Mesenchymal stem cell (in vitro differentiated cells and primary cell): ENCODE measurements around the gene ZFP92.
A peak's percentile ranks its signal among the peaks of the same experiment; 100 is the strongest.

ENCODE experiments used
- DNase-seq: peaks from one replicate; pipeline ENCODE4 v3.0.0-alpha.2; 2013
- H2AFZ ChIP-seq: one replicate; pipeline ENCODE4 v1.6.1; 2013; ENCODE audit warnings: low read depth, mild to moderate bottlenecking, control low read depth, inconsistent platforms, low read length, moderate library complexity
- H2AK5ac ChIP-seq: 2 replicates; pipeline ENCODE4 v1.6.1; 2013; ENCODE audit warnings: low read length, moderate library complexity, mild to moderate bottlenecking, inconsistent platforms; ENCODE audit not compliant: severe bottlenecking
- H2BK120ac ChIP-seq: one replicate; pipeline ENCODE4 v1.6.1; 2013; ENCODE audit warnings: low read depth, mild to moderate bottlenecking, inconsistent platforms, low read length, moderate library complexity
- H2BK12ac ChIP-seq, 2 experiments: one replicate each; pipeline ENCODE4 v1.6.1; 2013; ENCODE audit warnings: inconsistent platforms in 2 of 2, low read length in 2 of 2, mild to moderate bottlenecking in 2 of 2, moderate library complexity in 2 of 2, control low read depth in 1 of 2
- H2BK15ac ChIP-seq: one replicate; pipeline ENCODE4 v1.6.1; 2013; ENCODE audit warnings: mild to moderate bottlenecking, low read depth, inconsistent platforms; ENCODE audit not compliant: poor library complexity, severe bottlenecking
- H2BK5ac ChIP-seq: 2 replicates; pipeline ENCODE4 v1.6.1; 2013; ENCODE audit warnings: low read depth, mild to moderate bottlenecking, low read length, control low read depth, inconsistent platforms; ENCODE audit not compliant: poor library complexity, severe bottlenecking
- H3K14ac ChIP-seq, 2 experiments: one replicate each; pipeline ENCODE4 v1.6.1; 2013; ENCODE audit warnings: inconsistent platforms in 2 of 2, low read length in 2 of 2, control low read depth in 1 of 2, mild to moderate bottlenecking in 1 of 2, moderate library complexity in 1 of 2
- H3K18ac ChIP-seq, 2 experiments: one replicate each; pipeline ENCODE4 v1.6.1; 2013; ENCODE audit warnings: inconsistent platforms in 2 of 2, low read length in 2 of 2, control low read depth in 1 of 2, low read depth in 1 of 2, mild to moderate bottlenecking in 1 of 2
- H3K23ac ChIP-seq, 2 experiments: one replicate each; pipeline ENCODE4 v1.6.1; 2013; ENCODE audit warnings: inconsistent platforms in 2 of 2, low read length in 2 of 2, mild to moderate bottlenecking in 2 of 2, moderate library complexity in 2 of 2, control low read depth in 1 of 2
- H3K27ac ChIP-seq: 2 replicates; pipeline ENCODE4 v1.5.1; 2013; ENCODE audit warnings: mild to moderate bottlenecking, moderate library complexity, low read length, control low read depth, inconsistent platforms; ENCODE audit not compliant: poor library complexity, severe bottlenecking
- H3K27me3 ChIP-seq, 2 experiments: 2 replicates each; pipeline versions ENCODE4 v1.6.1 to v1.7.0; 2013; ENCODE audit warnings: low read length in 2 of 2, mild to moderate bottlenecking in 2 of 2, moderate library complexity in 2 of 2, control low read depth in 1 of 2, inconsistent platforms in 1 of 2; ENCODE audit not compliant: control insufficient read depth in 1 of 2, insufficient read depth in 1 of 2
- H3K36me3 ChIP-seq, 2 experiments: 2 replicates each; pipeline versions ENCODE4 v1.6.1 to v1.7.0; 2013; ENCODE audit warnings: low read length in 2 of 2, control low read depth in 1 of 2, inconsistent platforms in 1 of 2, low read depth in 1 of 2, mild to moderate bottlenecking in 1 of 2; ENCODE audit not compliant: insufficient read depth in 2 of 2, control insufficient read depth in 1 of 2
- H3K4ac ChIP-seq, 2 experiments: one replicate each; pipeline ENCODE4 v1.6.1; 2013; ENCODE audit warnings: inconsistent platforms in 2 of 2, low read length in 2 of 2, mild to moderate bottlenecking in 2 of 2, moderate library complexity in 2 of 2, control low read depth in 1 of 2, low read depth in 1 of 2
- H3K4me1 ChIP-seq: 2 replicates; pipeline ENCODE4 v1.6.1; 2013; ENCODE audit warnings: low read depth, low read length, control low read depth; ENCODE audit not compliant: control insufficient read depth, insufficient read depth
- H3K4me2 ChIP-seq: 2 replicates; pipeline ENCODE4 v1.6.1; 2013; ENCODE audit warnings: low read length, mild to moderate bottlenecking, inconsistent platforms; ENCODE audit not compliant: poor library complexity, severe bottlenecking
- H3K4me3 ChIP-seq, 2 experiments: 2 replicates each; pipeline versions ENCODE4 v1.5.1 to v1.7.0; 2013; ENCODE audit warnings: low read length in 2 of 2, mild to moderate bottlenecking in 2 of 2, control low read depth in 1 of 2, low read depth in 1 of 2; ENCODE audit not compliant: insufficient read depth in 1 of 2
- H3K79me1 ChIP-seq: replicated peaks from 2 replicates; pipeline ENCODE4 v1.6.1; 2013; ENCODE audit warnings: mild to moderate bottlenecking, control low read depth, low read length, inconsistent platforms; ENCODE audit not compliant: poor library complexity, severe bottlenecking
- H3K9ac ChIP-seq: 2 replicates; pipeline ENCODE4 v1.7.0; 2013; ENCODE audit warnings: mild to moderate bottlenecking, low read length, moderate library complexity
- H3K9me3 ChIP-seq: 2 replicates; pipeline ENCODE4 v1.7.0; 2013; ENCODE audit warnings: mild to moderate bottlenecking, low read length; ENCODE audit not compliant: control insufficient read depth
- H4K8ac ChIP-seq: one replicate; pipeline ENCODE4 v1.6.1; 2013; ENCODE audit warnings: inconsistent platforms, mild to moderate bottlenecking, low read length, moderate library complexity
- H4K91ac ChIP-seq: one replicate; pipeline ENCODE4 v1.6.1; 2013; ENCODE audit warnings: mild to moderate bottlenecking, low read length, inconsistent platforms
- WGBS: methylation state at CpG from one replicate; pipeline ENCODE4 v1.1.7; 2013; ENCODE audit warnings: mixed read lengths; 5-methylcytosine and 5-hydroxymethylcytosine counted together

Gene ZFP92

DNA sequence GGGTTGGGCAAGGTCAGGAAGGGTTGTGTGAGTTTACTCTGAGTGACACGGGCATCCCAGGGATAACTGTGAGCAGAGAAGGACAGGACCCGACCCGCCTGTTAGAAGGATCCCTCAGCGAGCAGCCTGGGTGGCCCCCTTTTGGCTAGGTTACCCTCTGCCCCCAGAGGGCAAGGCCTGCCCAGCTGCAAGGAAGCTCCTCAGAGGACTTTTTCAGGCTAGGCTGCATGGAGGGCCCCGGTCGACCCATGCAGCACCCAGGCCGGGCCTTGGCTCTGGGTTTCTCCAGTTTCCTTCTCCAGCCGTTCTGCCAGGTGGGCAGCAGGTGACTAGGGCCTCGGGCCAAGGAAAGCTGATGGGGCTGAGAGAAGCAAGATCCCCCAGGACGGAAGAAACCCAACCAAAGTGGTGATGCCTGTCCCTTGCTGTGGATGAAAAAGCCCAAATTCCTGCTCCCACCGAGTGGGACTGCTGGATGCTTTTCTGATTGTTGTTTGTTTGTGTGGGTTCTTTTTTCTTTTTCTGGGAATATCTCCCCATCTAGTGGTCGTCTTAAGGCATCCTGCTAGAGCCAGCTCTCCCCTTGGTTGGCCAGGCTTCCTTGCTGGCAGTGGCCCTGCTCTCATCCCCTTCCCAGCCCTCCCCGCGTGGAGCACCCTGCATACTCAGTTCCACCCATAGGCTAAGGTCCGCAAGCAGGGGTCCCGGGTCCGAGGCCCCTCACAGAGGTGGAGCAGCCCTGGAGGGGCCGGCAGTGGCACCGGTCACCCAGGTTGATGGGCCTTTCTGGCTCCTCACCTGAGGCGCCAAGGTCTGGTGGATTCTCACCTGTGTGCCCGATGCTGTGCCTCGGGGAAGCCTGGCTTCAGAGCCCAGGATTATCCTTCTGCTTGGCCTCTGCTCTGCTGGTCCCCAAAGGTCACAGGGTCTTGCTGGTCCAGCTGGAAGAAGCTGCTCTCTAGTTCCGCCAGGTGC, 1.8 kb downstream of the ZFP92 start:
- WGBS, result 89% methylated on average over 21 of the region's 23 CpGs
- DNase-seq, result peak; percentile 11
- Histone ChIP-seq H3K9ac (no peak overlapping the region), H3K18ac (no peak overlapping the region), H2BK5ac (no peak overlapping the region), H2BK12ac (no peak overlapping the region), H4K8ac (no peak overlapping the region), H2BK15ac (no peak overlapping the region), H3K27ac (no peak overlapping the region), H3K4me1 (no peaks in the 10 kb centered on the region), H3K9me3 (no peaks in the 10 kb centered on the region), H4K91ac (no peak overlapping the region), H2AK5ac (no peak overlapping the region), H3K14ac (no peak overlapping the region), H3K79me1 (no peaks in the 10 kb centered on the region), H3K4me3 (no peak overlapping the region), H2BK120ac (no peak overlapping the region), H3K4me2 (no peak overlapping the region), H2AFZ (no peak overlapping the region), H3K23ac (no peak overlapping the region), H3K4ac (no peak overlapping the region), H3K27me3 (peaks cover 25 to 68% of the 10 kb centered on the region in 2 experiments), H3K36me3 (no peaks in the 10 kb centered on the region)

DNA sequence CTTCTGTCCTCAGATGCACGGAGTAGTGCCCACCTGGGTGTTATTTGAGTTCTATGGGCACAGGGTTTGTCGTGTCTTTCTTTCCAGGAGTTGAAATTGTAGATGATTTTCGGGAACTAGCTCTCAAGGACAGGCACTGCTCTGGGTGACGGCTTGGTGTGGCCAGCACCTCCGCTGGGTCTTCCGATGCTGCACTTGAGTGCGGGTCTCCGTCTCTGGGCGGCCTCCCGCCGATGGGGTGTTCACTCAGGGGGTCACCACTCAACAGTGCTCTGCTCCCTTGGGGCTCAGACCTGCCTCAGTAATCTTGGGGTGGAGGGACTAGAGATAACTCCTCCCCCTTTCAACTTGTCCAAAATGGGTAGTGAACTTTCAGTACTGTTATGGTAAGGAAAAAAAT, 2.5 kb downstream of the ZFP92 start:
- H3K4ac ChIP-seq, result no peak overlapping the region
- H2BK12ac ChIP-seq, result no peak overlapping the region
- H3K4me1 ChIP-seq, result peaks cover 2% of the 10 kb centered on the region
- DNase-seq, result no peak
- H3K9me3 ChIP-seq, result no peaks in the 10 kb centered on the region
- no peak overlapping the region for H2BK15ac ChIP-seq
- no peak overlapping the region for H3K4me3 ChIP-seq
- H3K79me1 ChIP-seq, result no peaks in the 10 kb centered on the region
- no peak overlapping the region for H2BK5ac ChIP-seq
- H3K14ac ChIP-seq, result no peak overlapping the region
- H3K27ac ChIP-seq, result no peak overlapping the region
- no peak overlapping the region for H3K18ac ChIP-seq
- H3K23ac ChIP-seq, result no peak overlapping the region
- H2AK5ac ChIP-seq, result no peak overlapping the region
- no peak overlapping the region for H2AFZ ChIP-seq
- H3K36me3 ChIP-seq, result no peaks in the 10 kb centered on the region
- no peak overlapping the region for H3K4me2 ChIP-seq
- no peak overlapping the region for H2BK120ac ChIP-seq
- peaks cover 31 to 74% of the 10 kb centered on the region in 2 experiments for H3K27me3 ChIP-seq
- 85% methylated on average over 3 of the region's 11 CpGs for WGBS
- no peak overlapping the region for H4K91ac ChIP-seq
- H3K9ac ChIP-seq, result no peak overlapping the region
- no peak overlapping the region for H4K8ac ChIP-seq

DNA sequence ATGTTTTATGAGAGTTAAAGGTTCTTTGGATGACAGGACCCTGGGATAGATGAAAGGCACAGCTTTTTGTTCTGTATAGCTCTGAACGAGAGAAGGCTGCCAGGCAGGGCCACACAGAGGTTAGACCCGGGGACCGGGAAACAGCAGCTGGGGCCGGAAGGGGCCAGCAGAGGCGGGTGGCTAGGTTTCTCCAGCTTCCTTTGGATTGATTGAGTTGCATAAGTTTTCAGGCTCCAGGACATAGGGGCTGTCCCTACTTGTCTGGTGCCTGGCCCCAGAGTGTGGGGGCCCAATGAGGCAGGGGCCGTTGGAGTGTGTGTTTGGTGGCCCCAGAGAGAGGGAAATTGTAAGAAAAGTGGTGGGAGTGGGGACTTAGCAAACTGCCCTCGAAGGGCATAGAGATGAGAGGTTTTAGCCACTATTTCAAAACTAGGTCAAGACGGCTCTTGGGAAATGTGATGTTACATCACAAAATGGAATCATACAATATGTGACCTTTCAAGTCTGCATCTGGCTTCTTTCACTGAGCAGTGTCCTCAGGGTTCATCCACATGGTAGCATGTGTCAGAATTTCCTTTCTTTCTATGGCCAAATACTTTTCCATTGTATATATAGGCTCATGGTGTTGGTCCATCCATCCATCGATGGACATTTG, 3.7 kb downstream of the ZFP92 start:
- H3K4ac ChIP-seq, result no peak overlapping the region
- no peak overlapping the region for H3K4me3 ChIP-seq
- H2BK120ac ChIP-seq, result no peak overlapping the region
- H3K27me3 ChIP-seq, result peaks cover 31 to 87% of the 10 kb centered on the region in 2 experiments
- H3K14ac ChIP-seq, result no peak overlapping the region
- no peak overlapping the region for H2AK5ac ChIP-seq
- peaks cover 2% of the 10 kb centered on the region for H3K4me1 ChIP-seq
- no peaks in the 10 kb centered on the region for H3K36me3 ChIP-seq
- H3K79me1 ChIP-seq, result no peaks in the 10 kb centered on the region
- H2AFZ ChIP-seq, result no peak overlapping the region
- H2BK5ac ChIP-seq, result no peak overlapping the region
- no peak overlapping the region for H3K27ac ChIP-seq
- WGBS, result 82% methylated on average over 7 of the region's 9 CpGs
- H3K9ac ChIP-seq, result no peak overlapping the region
- no peaks in the 10 kb centered on the region for H3K9me3 ChIP-seq
- no peak overlapping the region for H3K18ac ChIP-seq
- no peak overlapping the region for H3K23ac ChIP-seq
- H3K4me2 ChIP-seq, result no peak overlapping the region
- no peak overlapping the region for H4K8ac ChIP-seq
- H4K91ac ChIP-seq, result no peak overlapping the region
- H2BK12ac ChIP-seq, result no peak overlapping the region
- no peak overlapping the region for H2BK15ac ChIP-seq
- peak; percentile 46 for DNase-seq

DNA sequence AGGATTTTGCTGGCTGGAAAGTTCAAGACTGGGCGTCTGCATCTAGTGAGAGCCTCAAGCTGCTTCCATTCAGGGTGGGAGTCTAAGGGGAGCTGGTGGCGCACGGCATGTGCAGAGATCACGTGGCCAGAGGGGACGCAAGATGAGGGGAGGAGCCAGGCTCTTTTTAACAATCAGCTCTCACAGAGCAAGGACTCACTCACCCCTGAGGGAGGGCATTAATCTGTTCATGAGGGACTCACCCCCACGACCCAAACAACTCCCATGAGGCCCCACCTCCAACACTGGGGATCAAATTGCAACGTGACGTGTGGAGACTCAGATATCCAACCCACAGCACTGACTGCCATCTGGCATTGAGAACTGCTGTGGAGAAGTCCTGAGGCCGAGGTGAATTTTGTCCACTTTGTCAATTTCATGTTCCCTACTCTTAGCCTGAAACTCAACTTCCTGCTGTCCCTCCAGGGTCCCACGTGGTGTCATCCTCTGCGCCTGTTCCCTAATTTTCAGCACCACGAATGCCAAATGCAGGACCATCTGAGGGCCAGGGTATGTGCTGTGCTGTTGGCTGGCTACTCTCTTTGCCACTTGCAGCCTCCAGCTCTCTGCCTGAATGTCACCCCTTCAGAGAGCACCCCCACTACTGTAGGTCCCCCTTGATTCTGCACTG, 5.6 kb downstream of the ZFP92 start:
- Histone ChIP-seq H3K4me3 (no peak overlapping the region), H2BK5ac (no peak overlapping the region), H3K9ac (no peak overlapping the region), H3K9me3 (no peaks in the 10 kb centered on the region), H3K14ac (no peak overlapping the region), H2BK15ac (no peak overlapping the region), H3K27ac (no peak overlapping the region), H2BK120ac (no peak overlapping the region), H3K79me1 (no peaks in the 10 kb centered on the region), H2AK5ac (no peak overlapping the region), H3K23ac (no peak overlapping the region), H2AFZ (no peak overlapping the region), H3K18ac (no peak overlapping the region), H4K91ac (no peak overlapping the region), H3K4me2 (no peak overlapping the region), H3K4me1 (peaks cover 2% of the 10 kb centered on the region), H3K27me3 (peaks cover 20 to 76% of the 10 kb centered on the region in 2 experiments), H2BK12ac (no peak overlapping the region), H4K8ac (no peak overlapping the region), H3K4ac (no peak overlapping the region), H3K36me3 (no peaks in the 10 kb centered on the region)
- 75% methylated on average over 10 of the region's 12 CpGs for WGBS
- DNase-seq, result no peak
